ENCODE measurements around the gene ADARB1.

DNA sequence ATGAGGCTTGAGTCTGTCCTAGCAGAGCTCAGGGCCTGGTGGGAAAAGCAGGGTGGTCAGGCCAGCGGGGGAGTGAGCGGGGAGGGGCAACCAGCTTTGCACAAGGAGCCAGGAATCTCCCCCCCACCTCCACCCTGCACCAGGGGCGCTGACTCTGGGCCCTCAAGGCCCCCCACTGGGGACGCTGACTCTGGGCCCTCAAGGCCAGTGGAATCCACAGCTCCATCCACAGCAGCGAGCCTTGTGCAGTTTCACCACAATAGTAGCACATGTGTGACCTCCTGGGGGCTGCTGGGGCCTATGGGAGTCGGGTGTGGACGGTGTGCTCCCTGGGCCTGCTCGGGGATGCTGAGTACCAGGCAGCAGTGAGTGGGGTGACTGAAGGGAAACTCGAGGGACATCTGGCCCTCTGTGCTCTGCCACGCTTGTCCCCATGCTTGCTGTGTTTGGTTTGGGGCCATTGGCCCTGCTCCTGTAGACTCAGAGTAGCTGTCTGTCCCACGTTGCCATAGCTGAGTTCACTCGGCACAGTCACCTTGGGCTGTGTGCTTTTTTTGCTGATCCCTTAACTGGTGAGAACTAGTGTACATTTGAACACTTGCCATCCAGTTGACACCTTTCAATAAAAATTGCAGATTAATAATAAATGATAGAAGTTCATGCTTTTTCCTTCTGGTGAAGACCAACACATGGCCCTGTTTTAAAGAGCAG lies 89.2 kb downstream of the ADARB1 start:
- TF ChIP-seq EZH2 (IDR thresholded peaks at IDR 0.05; ENCODE audit: borderline replicate concordance, low read length): no peak
- TF ChIP-seq, protein P1, sequence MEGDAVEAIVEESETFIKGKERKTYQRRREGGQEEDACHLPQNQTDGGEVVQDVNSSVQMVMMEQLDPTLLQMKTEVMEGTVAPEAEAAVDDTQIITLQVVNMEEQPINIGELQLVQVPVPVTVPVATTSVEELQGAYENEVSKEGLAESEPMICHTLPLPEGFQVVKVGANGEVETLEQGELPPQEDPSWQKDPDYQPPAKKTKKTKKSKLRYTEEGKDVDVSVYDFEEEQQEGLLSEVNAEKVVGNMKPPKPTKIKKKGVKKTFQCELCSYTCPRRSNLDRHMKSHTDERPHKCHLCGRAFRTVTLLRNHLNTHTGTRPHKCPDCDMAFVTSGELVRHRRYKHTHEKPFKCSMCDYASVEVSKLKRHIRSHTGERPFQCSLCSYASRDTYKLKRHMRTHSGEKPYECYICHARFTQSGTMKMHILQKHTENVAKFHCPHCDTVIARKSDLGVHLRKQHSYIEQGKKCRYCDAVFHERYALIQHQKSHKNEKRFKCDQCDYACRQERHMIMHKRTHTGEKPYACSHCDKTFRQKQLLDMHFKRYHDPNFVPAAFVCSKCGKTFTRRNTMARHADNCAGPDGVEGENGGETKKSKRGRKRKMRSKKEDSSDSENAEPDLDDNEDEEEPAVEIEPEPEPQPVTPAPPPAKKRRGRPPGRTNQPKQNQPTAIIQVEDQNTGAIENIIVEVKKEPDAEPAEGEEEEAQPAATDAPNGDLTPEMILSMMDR (IDR thresholded peaks at IDR 0.05; ENCODE audit: low read length): no peak

Data from OCI-LY1 (cell line).